Measurements from ENCODE around the gene ZNF81. TPM values are rescaled to one million over a fixed set of nuclear protein-coding genes. Genes with fewer than 3 reads are reported as not detected.
"Not testable (repeated sequence)": the region's sequence is repeated elsewhere in the genome, so short reads cannot be mapped to it uniquely, and the experiment has no call there.

The ZNF81 gene
- total RNA-seq, 1 donor from 2014 or later, result 10.1 TPM

- no peak for TF ChIP-seq CTCF (conservative IDR thresholded peaks at IDR 0.05)
- Mint-ChIP-seq H3K36me3 (ENCODE audit: low read depth) (peaks cover 4% of the 10 kb centered on the region), H3K4me3 (no peak overlapping the region), H3K4me1 (peaks cover 10% of the 10 kb centered on the region), H3K27me3 (ENCODE audit: low read depth) (no peaks in the 10 kb centered on the region), H3K27ac (ENCODE audit: unreplicated experiment) (no peak overlapping the region), H3K9me3 (peaks cover 10% of the 10 kb centered on the region)
- DNase-seq (ENCODE audit: low read depth, low spot score), result no peak
Measured at GRCh38 chrX:47940448-47940847, 103.7 kb downstream of the ZNF81 start.

GRCh38 chrX:47941423-47941822, 104.7 kb downstream of the ZNF81 start:
- H3K27me3 Mint-ChIP-seq (ENCODE audit: low read depth), result no peaks in the 10 kb centered on the region
- no peak for TF ChIP-seq CTCF (conservative IDR thresholded peaks at IDR 0.05)

GRCh38 chrX:47955295-47955694, 118.6 kb downstream of the ZNF81 start:
- H3K9me3 Mint-ChIP-seq, result peaks cover 16% of the 10 kb centered on the region

More at GRCh38 chrX:47941423-47941822, 104.7 kb downstream of the ZNF81 start:
- H3K27ac Mint-ChIP-seq (ENCODE audit: unreplicated experiment), result no peak overlapping the region
- H3K36me3 Mint-ChIP-seq (ENCODE audit: low read depth), result peaks cover 4% of the 10 kb centered on the region
- DNase-seq (ENCODE audit: low read depth, low spot score), result no peak
- H3K4me1 Mint-ChIP-seq, result peaks cover 6% of the 10 kb centered on the region
- H3K9me3 Mint-ChIP-seq, result peaks cover 10% of the 10 kb centered on the region
- no peak overlapping the region for H3K4me3 Mint-ChIP-seq

GRCh38 chrX:47956016-47956415, 119.3 kb downstream of the ZNF81 start:
- DNase-seq (ENCODE audit: low read depth, low spot score), result no peak
- no peak for TF ChIP-seq CTCF (conservative IDR thresholded peaks at IDR 0.05)
- H3K27me3 Mint-ChIP-seq (ENCODE audit: low read depth), result no peaks in the 10 kb centered on the region
- H3K36me3 Mint-ChIP-seq (ENCODE audit: low read depth), result peaks cover 2% of the 10 kb centered on the region
- H3K27ac Mint-ChIP-seq (ENCODE audit: unreplicated experiment), result no peak overlapping the region
- peaks cover 11% of the 10 kb centered on the region for H3K9me3 Mint-ChIP-seq
- H3K4me1 Mint-ChIP-seq, result peaks cover 9% of the 10 kb centered on the region
- H3K4me3 Mint-ChIP-seq, result no peak overlapping the region

More at GRCh38 chrX:47955295-47955694, 118.6 kb downstream of the ZNF81 start:
- H3K27ac Mint-ChIP-seq (ENCODE audit: unreplicated experiment); DNase-seq (ENCODE audit: low read depth, low spot score); H3K27me3 Mint-ChIP-seq (ENCODE audit: low read depth); H3K4me3 Mint-ChIP-seq; H3K4me1 Mint-ChIP-seq; H3K36me3 Mint-ChIP-seq (ENCODE audit: low read depth): not testable (repeated sequence)

- not testable (repeated sequence) for H3K27ac Mint-ChIP-seq (ENCODE audit: unreplicated experiment); DNase-seq (ENCODE audit: low read depth, low spot score); H3K27me3 Mint-ChIP-seq (ENCODE audit: low read depth); H3K9me3 Mint-ChIP-seq; H3K36me3 Mint-ChIP-seq (ENCODE audit: low read depth); H3K4me3 Mint-ChIP-seq
- H3K4me1 Mint-ChIP-seq, result peaks cover 22% of the 10 kb centered on the region
Measured at GRCh38 chrX:47958206-47958605, 121.5 kb downstream of the ZNF81 start.

- H3K27ac Mint-ChIP-seq (ENCODE audit: unreplicated experiment), result no peak overlapping the region
- H3K36me3 Mint-ChIP-seq (ENCODE audit: low read depth), result peaks cover 6% of the 10 kb centered on the region
- H3K4me3 Mint-ChIP-seq, result no peak overlapping the region
- peaks cover 22% of the 10 kb centered on the region for H3K4me1 Mint-ChIP-seq
- DNase-seq (ENCODE audit: low read depth, low spot score), result no peak
- no peaks in the 10 kb centered on the region for H3K27me3 Mint-ChIP-seq (ENCODE audit: low read depth)
- TF ChIP-seq CTCF (conservative IDR thresholded peaks at IDR 0.05), result peak; percentile 17
- H3K9me3 Mint-ChIP-seq, result peaks cover 9% of the 10 kb centered on the region
Measured at GRCh38 chrX:47958761-47959342, 122.2 kb downstream of the ZNF81 start.

Measured in neural crest cell (in vitro differentiated cells).